NOMO-1 (cell line): Measurements from ENCODE around the gene UBE2E2.

Source experiments
- DNase-seq, 2 experiments: peaks; one replicate each; lab custom pipeline; 2025; ENCODE audit not compliant: unreplicated experiment in 2 of 2; lab: John Stamatoyannopoulos, UW

The UBE2E2 gene

DNA sequence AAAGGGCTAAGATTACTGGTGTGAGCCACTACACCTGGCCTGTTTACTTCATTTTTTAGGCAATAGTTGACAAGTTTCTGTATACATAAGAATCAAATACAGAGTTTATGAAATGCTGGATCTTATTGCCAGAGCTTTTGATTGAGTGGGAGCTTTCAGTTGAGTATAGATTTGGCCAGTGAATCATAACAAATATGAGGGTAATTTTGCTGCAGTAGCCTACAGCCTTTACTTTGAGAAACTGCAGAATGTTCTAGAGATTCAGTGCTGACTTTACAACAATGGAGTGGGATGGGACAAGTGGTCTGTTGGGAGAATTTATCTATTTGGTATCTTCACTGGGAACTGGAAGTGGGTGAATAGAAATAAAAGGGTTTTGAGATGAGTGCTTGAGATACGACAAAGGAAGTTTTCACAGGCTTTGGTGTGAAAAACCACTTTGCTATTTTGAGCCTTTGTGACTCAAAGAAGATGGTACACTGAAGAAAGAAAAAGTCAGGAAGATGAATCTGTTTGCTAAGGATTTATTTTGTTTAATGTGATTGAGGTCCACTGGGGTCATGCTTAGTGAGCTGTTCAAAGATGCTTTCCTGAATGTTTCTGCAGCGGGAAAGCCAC lies 227.8 kb downstream of the UBE2E2 start:
- no peak for DNase-seq

DNA sequence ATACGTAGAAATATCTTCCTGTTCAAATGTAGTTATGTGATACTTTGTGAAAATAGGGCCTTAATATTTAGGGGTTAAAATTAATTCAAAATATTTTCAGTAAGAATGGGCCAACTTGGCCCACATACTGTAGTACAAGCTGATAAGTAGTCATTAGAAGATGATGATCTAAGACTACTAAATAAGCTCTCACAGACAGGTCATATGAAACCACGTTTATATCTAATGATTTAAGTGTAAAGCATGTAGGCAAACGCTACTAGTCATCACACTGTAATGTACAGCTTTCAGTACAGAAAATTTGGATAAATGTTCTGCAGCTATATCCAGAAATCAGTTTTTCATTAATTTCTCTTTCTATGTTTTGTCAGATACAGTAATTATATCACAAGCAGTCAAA lies 228.6 kb downstream of the UBE2E2 start:
- DNase-seq = no peak

DNA sequence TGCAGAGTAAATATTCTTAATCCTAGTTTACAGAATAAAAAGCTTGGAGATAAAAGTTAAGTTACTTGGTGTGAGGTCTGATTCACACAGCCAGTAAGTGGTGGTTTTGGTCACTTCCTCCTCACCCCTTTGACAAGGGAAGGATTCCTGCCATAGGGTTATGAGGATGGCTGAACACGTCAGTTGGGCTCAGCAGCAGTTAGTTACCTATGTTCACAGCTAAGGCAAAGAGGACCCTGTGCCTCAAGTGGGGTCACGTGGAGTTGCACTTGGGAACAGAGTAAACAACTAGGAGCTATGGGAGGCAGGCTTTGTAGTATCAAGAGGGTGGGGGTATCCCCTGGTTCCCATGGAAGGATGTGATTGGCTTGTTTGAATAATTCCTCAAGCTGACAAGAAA lies 232.2 kb downstream of the UBE2E2 start:
- DNase-seq = peak in 1 of 2 experiments; percentile 22

DNA sequence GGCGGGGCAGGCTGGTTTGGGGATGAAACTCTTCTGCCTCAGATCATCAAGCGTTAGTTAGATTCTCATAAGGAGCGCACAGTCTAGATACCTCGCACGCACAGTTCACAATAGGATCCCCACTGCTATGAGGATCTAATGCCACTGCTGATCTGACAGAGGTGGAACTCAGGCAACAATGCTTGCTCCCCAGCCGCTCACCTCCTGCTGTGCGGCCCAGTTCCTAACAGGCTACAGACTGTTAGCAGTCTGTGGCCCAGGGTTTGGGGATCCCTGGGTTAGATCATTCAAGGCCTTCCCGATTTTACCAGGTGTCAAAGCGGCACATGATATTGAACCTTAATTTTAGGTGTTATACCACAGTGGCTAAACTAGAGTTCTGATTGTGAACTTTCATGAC lies 232.8 kb downstream of the UBE2E2 start:
- DNase-seq = no peak

DNA sequence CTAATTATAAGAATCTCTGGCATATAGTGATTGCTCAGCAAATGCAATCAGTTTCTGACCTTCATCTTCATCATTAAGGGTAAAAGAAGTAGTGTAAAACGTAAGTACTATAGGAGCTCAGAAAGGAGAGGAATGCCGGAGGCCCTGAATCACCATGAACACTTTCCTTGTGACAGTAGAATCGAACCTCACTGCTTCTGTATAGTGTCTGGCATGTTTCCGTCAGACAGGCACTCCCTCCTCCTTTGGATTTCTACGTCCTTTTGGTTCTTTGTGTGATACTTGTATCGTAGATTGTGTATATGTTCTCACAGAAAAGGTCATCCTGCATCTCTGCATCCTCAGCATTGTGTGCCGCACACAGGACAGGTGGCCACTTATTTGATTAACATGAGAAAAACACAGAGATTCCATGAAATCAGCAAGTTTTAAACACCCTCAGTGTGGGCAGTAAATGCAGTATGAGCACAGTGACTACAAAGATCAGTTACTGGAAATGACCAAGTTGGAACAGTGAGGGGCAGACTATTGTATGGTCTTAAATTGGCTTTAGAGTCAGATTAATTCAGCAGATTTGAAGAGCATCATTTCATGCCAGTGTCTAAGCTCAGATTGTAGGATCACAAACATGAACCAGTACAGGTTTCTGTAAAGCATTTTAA lies 234.5 kb downstream of the UBE2E2 start:
- DNase-seq = no peak

DNA sequence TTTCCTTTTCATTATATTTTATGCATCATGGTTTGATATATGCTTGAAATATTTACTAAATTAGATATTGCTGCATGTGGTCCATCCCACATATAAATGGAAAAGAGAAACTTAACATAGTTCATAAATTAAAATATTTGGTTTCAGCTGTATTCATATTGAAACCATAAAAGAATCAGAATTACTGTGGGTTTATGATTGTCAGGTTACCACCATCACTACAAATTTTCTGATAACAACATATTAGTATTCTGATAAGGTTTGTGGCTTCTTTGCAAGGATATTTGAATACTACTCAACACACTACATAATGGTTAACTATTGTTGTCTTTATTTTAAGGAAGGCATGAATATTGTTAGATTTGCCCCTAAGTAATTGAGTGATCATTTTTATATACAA lies 235.5 kb downstream of the UBE2E2 start:
- DNase-seq = no peak

DNA sequence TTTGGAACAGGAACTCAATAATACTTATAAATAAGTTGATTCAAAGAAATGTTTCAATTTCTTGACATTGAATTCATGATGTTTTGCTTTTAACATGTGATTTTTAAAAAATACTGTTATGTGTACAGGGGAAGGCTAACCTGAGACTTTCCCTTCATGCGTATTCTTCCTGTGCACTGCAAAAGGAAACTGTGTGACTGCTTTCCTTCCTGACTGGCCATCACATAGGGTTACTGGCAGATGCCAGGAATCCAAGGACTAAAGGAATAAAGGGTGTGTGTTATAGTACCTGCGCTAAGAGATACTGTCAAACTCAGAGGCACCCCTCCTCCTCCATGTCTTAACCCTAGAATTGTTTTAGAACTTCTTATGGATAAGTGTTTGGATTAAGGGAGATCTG lies 236.0 kb downstream of the UBE2E2 start:
- DNase-seq = no peak

DNA sequence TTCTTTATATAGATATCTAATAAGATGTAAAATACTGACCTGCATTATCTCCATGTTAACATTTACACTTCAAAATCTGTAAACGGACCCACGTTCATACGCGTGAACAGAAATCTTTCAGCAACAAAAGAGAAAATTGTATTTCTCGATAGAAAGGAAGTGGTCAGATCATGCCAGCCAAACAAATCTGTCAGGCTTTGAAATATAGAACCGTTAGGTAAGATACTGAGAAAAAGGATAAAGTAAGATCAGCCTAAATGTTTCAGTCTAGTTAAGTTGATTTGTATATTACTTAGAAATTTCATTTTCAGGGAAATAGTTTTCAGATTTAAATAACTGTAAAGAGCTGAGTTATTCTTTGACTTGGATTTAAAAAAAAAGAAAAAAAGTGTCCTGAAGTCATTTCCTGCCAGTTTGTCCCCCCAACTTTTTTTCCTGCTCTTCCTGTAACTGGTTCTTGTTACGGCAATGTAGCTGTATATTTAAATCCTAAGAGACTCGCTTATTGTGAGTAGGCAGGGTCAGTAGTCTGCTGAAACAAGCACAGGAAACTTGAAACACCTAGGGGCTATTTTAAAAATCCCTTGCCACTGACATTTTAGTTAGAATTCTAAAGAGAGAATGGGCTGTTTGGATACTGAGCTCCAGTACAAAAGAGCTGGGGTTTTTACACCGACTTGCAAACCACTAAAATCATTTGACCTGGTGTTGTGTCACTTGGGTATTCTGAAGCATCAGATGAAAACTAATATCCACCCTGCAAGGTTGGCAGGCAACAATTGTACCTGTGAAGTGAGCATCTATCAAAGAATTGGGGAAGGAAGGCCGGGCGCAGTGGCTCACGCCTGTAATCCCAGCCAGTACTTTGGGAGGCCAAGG lies 237.5 kb downstream of the UBE2E2 start:
- no peak for DNase-seq

DNA sequence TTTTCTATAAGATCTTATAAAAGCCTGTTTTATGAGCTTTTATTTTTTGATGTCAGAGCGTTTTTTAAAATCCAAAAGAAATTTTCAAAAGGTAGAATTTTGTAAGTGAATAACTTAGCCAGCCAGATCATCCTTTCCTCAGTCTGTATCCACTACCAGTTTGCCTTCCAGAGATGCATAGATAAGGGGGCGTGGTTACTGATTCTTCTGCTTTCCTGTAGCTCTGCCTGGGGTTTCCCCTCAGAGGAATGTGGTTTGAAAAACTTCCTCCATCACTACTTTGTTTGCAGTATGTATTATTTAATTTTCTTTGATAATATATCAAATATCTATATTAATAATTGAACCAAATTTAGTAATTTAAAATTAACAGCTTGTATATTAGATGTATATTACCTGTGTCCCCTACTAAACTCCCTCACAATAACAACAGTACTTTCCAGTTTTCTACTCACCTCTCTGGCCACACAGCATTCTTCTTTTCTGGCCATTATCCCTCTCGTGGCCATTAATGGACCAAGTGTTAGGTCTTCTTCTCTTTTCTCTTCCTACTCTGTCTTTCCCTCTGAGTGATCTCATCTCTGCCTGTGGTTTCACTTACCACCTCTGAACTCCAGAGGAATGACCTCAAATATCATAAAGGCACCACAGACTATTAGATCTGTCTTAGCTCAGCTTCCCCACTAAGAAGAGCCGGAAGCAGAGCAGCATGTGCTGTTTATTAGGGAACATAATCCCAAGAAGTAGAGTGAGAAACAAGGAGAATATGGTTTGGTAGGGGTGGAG lies 239.7 kb downstream of the UBE2E2 start:
- DNase-seq = peak; percentile 16 to 64

DNA sequence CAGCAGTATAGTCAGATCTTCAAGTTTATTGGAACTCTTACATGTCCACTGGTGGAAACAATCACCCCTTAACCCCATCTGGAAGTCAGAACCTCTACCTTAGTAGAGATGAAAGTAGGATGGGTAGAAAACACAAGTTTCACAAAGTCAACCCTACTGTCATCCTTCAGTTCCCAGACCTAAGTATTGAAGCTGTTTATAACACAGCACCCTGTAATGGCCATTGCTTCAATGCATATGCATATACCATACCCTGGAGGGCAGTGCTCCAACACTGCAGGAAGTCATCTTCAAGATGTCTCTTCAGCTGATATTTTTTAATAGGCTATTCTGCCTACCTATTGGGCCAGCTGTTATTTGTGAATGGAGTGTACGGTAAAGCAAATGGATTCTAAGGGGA lies 241.3 kb downstream of the UBE2E2 start:
- no peak for DNase-seq

DNA sequence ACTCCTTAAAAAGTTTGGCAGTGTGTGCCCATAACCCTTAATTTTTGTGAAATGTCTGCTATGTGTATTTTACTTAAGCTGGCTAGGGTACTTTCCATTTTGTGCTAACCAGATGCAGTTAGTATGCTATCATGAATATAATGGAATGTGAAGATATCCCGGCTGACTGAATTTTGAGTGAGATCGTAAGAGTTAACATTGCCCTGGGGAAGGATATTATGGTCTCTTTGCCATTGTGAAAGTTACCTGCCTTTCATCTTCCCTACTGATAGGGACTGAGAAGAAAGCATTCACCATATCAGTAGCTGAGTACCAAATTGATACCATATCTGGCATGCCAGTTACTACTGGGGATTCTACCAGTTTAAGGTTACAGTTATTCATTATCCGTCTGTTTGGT lies 243.2 kb downstream of the UBE2E2 start:
- DNase-seq = no peak

DNA sequence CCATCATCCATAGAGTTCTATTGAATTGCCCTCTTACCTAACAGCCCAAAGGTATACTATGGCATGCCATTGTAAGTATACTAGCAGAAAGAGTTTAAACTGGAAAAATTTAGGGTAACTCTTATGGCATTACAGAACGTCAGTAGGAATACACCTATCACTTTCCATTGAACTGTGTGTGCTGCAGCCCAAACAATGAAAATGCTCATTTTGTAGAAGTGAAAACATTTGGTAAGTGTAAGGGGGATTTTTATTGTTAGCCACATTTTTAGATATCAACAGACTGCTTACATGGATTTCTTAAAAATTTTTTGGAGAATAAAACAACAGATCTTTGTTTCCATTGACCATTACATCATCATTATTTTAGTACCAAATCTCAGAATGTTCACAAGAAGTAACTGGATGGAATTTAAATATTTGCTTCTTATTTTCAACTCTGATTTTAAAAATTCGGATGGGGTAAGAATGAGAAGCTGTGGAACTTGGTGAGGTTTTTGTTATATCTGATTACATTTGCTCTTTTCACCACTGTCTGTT lies 245.9 kb downstream of the UBE2E2 start:
- no peak for DNase-seq

DNA sequence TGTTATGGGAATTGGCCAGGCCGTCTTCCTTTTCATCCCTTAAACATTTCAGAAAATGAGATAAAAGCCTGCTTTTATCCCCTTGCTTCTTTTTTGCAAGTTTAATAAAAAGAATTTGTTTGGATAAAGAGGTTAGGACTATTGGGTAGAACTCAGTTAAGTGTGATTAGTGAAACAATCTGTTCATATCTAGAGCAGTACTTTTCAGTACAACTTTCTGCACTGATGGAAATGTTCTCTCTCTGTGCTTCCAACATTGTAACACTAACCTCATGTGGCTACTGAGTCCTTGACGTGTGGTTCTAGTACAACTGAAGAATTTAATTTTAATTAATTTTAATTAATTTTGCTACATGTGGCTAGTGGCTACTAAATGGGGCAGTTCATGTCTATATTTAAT lies 246.9 kb downstream of the UBE2E2 start:
- DNase-seq = no peak

DNA sequence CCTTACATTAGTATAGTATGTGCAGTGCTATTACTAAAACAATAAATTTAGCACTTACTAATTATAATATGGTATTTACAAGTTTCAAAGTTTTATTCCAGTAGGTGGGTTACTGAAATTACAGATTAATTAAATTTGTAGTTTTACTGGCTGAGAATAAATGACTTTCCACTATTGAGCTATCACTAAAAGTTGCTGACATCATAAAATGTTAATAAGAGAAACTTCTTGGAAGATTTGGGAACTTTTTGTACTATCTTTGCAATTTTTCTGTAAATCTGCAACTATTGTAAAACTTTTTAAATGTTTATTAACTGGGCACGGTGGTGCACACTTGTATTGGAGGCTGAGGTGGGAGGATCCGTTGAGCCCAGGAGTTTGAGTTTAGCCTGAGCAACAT lies 247.7 kb downstream of the UBE2E2 start:
- no peak for DNase-seq

DNA sequence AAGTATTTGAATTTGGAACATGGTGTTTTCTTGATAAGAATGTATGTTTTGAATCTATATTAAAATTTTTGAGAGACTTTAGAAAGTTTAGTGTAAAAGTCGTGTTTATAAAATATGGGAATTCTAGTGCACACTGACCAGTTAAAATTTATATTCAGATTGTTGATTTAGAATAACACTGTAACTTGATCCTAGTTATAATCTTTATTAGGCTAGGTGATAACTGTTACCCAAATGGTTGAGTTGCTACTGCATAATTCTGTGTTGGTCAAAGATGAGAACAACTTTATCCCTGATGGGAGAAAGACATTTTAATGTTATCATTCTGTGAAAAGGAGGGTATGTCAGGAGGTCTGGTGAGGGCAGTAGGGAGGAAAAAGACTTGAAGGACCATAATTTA lies 249.3 kb downstream of the UBE2E2 start:
- no peak for DNase-seq

DNA sequence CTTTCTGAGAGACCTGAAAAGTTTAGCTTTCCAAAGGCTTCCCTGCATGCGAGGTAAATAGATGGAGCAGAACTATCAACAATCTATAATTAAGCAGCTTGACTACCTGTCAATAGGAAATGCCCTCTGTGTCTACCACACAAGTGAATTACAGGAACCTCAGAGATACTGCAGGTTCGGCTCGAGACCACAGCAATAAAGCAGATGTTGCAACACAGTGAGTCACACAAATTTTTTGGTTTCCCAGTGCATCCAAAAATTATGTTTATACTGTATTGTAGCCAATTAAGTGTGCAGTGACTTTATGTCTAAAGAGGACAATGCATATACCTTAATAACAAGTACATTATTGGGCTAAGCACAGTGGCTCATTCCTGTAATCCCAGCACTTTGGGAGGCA lies 252.0 kb downstream of the UBE2E2 start:
- DNase-seq = peak; percentile 60 to 93

DNA sequence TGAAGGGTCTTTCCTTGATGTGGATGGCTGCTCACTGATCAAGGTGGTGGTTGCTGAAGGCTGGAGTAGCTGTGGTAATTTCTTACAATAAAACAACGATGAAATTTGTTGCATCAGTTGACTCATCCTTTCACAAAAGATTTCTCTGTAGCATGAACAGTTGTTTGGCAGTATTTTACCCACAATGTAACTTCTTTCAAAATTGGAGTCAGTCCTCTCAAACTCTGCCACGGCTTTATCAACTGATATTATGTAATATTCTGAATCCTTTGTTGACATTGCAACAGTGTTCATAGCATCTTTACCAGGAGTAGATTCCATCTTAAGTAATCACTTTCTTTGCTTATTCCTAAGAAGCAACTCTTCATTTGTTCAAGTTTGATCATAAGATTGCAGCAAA lies 252.6 kb downstream of the UBE2E2 start:
- DNase-seq = peak; percentile 41 to 75

DNA sequence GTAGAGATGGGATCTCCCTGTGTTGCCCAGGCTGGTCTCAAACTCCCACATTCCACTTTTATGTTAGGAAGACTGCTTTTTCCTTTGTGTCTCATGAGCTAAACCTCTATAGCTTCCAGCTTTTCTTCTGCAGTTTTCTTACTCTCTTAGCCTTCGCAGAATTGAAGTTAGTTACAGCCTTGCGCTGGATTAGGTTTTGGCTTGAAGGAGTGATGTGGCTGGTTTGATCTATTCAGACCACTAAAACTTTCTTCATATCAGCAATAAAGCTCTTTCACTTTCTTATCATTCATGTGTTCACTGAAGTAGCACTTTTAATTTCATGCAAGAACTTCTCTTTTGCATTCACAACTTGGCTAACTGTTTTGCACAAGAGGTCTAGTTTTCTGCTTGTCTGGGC lies 254.6 kb downstream of the UBE2E2 start:
- no peak for DNase-seq

DNA sequence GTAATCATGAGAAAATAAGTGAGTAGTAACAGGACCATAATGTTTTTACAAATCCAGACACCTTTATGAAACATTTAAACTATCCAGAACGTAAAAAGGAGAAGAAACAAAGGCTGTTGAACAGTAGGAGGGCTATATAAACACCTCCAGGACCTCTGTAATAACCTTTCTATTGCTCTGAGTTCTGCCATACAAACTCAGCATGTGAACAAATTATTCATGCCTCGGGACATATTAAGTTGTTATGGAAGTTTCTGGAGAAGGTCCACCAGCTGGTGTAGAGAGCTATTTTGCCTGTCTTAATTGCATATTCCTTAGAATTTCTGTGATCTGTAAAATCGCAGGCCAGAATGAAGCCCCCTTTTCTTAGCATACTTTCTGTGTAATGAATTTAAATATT lies 256.3 kb downstream of the UBE2E2 start:
- no peak for DNase-seq

DNA sequence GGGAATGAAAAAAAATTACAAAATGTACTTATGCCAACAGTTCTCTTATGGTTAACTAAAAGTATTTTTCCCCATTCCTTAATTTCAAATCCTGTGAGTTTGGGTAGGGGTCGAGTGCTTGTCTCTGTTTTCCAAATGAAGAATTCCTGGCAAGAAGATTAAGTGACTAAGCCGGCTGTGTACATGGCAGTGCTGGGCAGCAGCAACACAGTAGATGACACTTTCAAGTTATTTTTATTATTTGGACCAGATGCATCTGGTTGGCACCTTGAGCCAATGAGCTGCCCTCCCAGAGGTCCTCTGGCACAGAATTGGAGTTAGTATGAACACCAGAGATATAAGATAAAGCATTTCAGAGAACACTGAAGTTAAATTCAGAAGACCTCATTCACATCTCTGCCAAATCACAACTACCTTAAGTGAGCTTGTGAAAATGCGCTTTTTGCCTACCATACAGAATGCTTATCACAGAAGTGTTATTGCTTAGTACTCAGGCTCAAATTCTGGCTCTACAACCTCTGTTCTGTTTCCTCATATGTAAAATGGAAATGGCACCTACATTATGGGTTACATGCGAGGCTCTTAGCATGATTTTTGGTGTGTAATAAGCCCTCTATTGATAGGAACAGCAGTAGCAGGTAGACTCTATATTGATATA lies 256.9 kb downstream of the UBE2E2 start:
- no peak for DNase-seq
